GM18873 (cell line): ENCODE data around the gene PRMT2.
"Not testable (repeated sequence)": the region's sequence is repeated elsewhere in the genome, so short reads cannot be mapped to it uniquely, and the experiment has no call there.

ENCODE experiments used
- ATAC-seq: cut with Tn5 transposase; IDR thresholded peaks from one replicate; pipeline ENCODE4 v1.9.1; 2021; ENCODE audit warnings: mild to moderate bottlenecking, moderate library complexity, moderate number of reproducible peaks; ENCODE audit not compliant: unreplicated experiment, low FRiP score

PRMT2 gene

DNA sequence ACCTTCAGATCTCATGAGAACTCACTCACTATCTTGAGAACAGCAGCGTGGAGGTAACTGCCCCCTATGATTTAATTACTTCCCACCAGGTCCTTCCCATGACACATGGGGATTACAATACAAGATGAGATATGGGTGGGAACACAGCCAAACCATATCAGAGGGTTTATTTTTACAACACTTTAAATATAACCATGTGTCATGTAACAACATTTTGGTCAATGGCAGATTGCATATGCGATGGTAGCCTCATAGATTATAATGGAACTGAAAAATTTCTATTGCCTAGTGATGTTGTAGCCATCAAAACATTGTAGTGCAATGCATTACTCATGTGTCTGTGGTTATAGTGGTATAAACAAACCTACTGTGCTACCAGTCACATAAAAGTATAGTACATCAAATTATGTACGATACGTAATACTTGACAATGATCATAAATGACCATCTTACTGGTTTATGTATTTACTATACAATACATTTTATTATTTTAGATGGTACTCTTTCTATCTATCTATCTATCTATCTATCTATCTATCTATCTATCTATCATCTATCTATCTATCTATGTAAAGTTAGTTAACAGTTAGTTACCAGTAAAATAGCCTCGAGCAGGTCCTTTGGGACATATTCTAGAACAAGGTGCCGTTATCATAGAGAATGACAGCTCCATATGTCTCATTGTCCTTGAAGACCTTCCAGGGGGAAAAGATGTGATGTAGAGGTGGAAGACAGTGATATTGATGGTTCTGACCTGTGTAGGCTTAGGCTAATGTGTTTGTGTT is 18.0 kb upstream of the PRMT2 start:
- no peak for ATAC-seq

DNA sequence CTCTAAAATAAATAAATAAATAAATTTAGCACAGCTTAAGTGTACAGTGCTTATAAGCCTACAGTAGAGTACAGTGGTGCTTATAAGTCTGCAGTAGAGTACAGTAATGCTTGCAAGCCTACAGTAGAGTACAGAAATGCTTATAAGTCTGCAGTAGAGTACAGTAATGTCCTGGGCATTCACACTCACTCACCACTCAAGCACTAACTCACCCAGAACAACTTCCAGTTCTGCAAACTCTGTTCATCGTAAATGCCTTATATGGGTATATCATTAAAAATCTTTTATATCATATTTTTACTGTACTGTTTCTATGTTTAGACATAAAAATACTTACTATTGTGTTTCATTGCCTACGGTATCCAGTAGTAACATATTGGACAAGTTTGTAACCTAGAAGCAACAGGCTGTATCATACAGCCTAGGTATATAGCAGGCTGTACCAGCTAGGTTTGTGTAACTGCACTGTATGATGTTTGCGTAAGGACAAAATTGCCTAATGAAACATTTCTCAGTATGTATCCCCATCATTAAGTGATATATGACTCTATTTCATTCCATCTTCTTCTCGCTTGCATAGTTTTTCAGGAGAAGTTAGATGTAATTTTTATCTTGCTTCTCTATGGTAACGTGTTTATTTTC is 16.6 kb upstream of the PRMT2 start:
- ATAC-seq: no peak

- ATAC-seq: no peak
These were observed 15.6 kb upstream of the PRMT2 start for GRCh38 chr21:46619846-46620245.

DNA sequence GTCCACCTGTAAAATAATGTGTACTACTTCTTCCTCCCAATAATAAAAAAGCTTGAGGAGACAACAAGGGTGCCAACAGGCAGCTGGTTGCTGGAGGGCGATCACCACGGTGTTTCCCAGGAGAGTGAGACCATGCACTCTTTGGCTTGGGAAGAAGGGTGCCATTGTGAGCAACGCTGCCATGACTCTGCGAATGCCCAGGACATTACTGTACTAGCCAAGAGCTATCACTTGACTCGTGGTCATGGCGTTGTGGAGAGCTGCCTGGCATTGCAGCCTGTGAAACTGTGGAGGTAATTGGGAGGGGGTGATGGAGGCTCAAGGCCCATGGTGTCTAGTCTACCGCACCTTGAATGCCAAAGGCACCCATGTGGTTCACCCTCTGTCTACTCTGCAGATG is 14.6 kb upstream of the PRMT2 start:
- ATAC-seq: no peak

GRCh38 chr21:46621457-46622182 is 13.9 kb upstream of the PRMT2 start:
- no peak for ATAC-seq

GRCh38 chr21:46622226-46622625 is 13.2 kb upstream of the PRMT2 start:
- ATAC-seq: no peak

DNA sequence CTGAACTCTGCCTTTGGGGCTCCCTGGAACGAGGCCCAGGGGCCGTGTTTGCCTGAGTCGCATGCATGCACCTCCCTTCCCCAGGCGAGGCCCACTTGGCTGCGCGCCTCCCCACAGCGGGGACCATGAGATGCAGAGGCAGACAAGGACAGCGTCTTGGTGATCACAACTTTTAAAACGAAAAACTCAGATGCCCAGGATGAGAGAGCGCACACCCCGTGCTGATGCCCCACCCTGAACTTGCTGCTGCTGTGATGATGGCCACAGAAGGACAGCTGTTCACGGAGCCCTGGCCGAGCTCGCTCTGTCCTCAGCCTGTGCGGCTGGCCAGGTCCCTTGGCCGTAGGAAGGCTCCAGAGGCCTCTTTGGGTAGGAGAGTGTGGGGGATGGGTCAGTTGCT is 11.4 kb upstream of the PRMT2 start:
- no peak for ATAC-seq

DNA sequence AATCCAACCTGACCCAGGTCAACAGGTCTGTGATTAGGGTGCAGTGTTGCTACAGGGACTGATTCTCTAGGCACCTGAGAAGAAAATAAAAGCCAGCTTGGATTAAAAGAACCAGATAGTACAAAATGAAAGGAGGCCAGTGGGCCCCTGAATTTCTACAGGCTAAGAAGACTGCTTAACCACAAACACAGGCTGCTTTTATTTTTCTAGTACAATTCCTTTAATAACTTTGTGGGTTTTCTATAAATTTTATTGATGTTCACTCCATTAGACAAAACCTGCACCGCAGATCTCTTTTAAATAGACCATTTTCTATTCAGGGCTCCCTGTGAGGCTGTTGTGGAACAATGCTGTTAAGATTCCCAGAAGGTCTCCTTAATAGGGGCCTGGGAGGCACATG is 9.7 kb upstream of the PRMT2 start:
- no peak for ATAC-seq

DNA sequence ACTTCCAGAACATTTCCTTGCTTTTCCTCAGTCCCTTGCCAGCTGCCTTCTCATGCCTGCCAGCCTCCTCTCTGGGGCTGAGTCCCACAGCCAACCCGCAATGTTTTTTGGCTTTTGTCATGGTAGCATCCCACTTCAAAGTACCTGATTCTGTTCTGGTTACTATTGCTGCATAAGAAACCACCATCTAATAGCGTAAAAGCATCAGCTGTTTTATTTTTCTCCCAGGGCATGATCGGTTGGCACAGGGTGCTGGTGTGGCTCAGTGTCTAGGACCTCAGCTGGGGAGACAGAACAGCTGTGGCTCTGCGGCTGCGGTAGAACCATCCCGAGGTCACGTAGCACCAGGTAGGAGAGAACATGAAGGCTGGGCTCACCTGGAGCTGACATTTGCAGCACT is 8.9 kb upstream of the PRMT2 start:
- no peak for ATAC-seq

DNA sequence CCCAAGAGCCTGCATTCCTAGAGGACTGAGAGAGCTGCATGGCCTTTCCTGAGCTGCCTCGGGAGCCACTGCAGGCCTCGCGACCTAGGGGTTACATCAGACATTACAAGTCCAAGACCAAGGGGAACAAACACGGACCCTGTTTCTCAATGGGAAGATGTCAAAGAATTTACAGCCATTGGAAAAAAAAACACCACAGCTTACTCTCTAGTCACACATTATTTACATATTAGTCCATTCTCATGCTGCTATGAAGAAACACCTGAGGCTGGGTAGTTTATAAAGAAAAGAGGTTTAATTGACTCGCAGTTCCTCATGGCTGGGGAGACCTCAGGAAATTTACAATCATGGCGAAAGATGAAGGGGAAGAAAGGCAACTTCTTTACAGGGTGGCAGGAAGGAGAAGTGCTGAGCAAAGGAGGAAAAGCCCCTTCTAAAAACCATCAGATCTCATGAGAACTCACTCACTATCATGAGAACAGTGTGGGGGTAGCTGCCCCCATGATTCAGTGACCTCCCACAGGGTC is 8.4 kb upstream of the PRMT2 start:
- ATAC-seq: no peak

DNA sequence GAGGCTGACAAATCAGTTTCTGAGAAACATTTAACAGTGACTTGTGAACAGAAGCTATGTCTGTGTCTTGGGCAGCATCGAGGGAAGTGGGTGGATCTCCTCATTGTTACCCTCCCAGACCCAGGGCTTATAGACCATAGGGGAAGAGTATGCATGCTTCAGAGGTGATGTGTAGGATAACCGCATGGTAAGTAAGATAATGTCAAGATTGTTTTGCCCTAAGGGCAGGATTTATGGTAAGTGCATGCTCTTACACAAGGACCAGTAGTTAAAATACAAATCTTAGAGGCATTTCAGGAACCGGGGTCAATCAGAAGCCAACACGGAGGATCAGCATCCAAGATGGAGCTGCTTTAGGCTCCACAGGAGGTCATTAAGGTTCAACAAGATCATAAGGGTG is 7.7 kb upstream of the PRMT2 start:
- no peak for ATAC-seq

GRCh38 chr21:46628868-46629267 is 6.6 kb upstream of the PRMT2 start:
- ATAC-seq: no peak

DNA sequence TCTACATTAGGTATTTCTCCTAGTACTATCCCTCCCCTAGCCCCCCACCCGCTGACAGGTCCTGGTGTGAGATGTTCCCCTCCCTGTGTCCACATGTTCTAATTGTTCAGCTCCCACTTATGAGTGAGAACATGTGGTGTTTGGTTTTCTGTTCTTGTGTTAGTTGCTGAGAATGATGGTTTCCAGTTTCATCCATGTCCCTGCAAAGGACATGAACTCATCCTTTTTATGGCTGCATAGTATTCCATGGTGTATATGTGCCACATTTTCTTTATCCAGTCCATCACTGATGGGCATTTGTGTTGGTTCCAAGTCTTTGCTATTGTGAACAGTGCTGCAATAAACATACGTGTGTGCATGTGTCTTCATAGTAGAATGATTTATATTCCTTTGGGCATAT is 4.6 kb upstream of the PRMT2 start:
- not testable (repeated sequence) for ATAC-seq

GRCh38 chr21:46633566-46633965 is 1.9 kb upstream of the PRMT2 start:
- no peak for ATAC-seq

DNA sequence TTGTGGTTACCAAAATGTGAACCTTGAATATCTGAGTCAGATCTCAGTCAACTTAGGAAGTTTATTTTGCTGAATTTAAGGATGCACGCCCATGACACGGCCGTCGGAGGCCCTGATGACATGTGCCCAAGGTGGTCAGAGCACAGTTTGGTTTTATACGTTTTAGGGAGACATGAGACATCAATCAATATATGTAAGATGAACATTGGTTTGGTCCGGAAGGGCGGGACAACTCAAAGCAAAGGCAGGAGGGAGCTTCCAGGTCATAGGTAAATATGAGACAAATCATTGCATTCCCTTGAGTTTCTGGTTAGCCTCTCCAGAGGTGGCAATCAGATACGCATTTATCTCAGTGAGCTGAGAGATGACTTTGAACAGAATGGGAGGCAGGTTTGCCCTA is 1.0 kb upstream of the PRMT2 start:
- no peak for ATAC-seq

DNA sequence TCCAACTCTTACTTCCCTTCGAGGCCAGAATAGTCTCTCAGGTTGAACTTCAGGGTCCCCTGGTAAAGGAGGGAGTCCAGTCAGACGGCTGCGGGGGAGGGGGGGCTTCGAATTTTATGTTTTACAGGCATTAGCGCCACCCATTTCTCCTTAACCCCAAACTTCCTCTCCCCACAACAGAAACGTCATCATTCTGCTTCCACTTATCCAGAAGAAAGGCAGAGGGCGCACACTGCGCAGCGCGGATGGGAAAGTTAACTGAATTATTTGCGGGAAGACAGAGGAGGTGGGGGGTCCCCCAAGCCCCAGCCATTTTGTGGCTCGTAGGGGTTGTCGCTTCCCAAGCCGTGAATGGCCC is 529 bp upstream of the PRMT2 start:
- ATAC-seq: peak; percentile 8

DNA sequence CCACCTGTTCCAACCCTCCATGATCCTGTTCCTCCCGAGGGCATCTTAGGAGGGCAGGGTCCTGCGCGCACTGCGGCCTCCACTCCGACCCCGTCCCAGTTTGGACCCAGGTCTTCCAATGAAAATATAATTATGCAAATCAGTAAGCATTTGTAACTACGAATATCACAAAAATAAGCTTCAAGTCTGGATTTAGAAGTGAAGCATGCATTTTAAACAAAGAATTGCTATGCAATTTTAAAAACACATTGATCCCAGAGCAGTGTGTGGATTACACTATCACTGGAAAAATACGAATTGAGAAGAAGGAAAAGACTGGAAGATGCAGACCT is 673 bp downstream of the PRMT2 start:
- ATAC-seq: no peak

GRCh38 chr21:46636550-46637285 is 1.2 kb downstream of the PRMT2 start:
- ATAC-seq: no peak

DNA sequence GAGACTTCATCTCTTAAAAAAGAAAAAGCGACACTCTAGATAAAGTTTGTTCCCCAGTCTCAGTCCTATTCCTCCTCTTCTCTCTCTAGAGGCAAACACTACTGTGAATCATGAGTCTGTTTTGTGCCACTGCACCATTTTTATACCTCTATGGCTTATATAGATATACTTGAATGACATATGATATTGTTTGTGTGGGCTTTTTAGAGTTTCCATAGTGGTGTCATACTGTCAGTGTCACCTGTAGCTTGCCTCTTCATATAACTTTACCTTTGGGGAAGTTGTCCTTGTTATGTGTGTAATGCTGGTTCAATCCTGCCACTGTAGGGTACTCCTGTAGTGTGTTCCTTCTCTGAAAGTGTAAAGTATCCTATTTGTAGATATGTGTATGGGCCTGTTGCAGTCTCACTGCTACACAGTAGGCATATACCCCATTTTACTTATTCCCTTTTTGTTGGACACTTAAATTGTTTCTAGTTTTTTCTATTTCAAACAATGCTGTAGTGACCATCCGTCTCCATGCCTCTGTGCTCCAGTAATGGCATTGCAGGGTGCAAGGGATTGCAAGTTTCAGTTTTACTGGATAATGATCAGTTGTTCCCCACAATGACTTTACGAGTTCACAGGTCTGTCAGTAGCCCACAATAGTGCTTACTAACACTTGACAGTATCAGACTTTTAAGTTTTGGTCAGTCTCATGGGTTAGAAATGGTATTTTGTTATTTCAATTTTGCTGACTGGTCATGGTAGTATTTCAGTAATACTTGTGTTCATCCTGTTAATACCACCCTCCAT is 2.7 kb downstream of the PRMT2 start:
- no peak for ATAC-seq
